Type B pancreatic cell (in vitro differentiated cells): Measurements from ENCODE around the gene SLC25A21. TPM values are rescaled to one million over a fixed set of nuclear protein-coding genes. Genes with fewer than 3 reads are reported as not detected.

Experiments used
- DNase-seq: peaks from one replicate; pipeline ENCODE4 v3.0.0; 2021; ENCODE audit warnings: mixed read lengths; ENCODE audit not compliant: unreplicated experiment; ENCODE audit errors: extremely low spot score
- H3K27ac Mint-ChIP-seq: 2 replicates; pipeline ENCODE4 v1.8.0; 2021; ENCODE audit warnings: mild to moderate bottlenecking, mixed read lengths
- H3K27me3 Mint-ChIP-seq: 2 replicates; pipeline ENCODE4 v1.8.0; 2021; ENCODE audit warnings: mixed read lengths
- H3K36me3 Mint-ChIP-seq: 2 replicates; pipeline ENCODE4 v1.8.0; 2021; ENCODE audit warnings: mixed read lengths
- H3K4me1 Mint-ChIP-seq: one replicate; pipeline ENCODE4 v1.8.0; 2021; ENCODE audit warnings: mixed read lengths; ENCODE audit not compliant: unreplicated experiment
- H3K4me3 Mint-ChIP-seq: 2 replicates; pipeline ENCODE4 v1.8.0; 2021; ENCODE audit warnings: mild to moderate bottlenecking, mixed read lengths
- H3K9me3 Mint-ChIP-seq: 2 replicates; pipeline ENCODE4 v1.8.0; 2021; ENCODE audit warnings: mixed read lengths
- total RNA-seq: library from RNA; stranded (reverse); gene quantifications from 2 replicates; pipeline ENCODE4 v1.2.1, GENCODE V29; 2021; ENCODE audit warnings: low replicate concordance
- TF ChIP-seq, protein P1 (sequence below): fragments of 200-600 bp; sonication (generic); conservative IDR thresholded peaks from 2 replicates; pipeline ENCODE4 v1.5.0; 2021; ENCODE audit warnings: antibody characterized with exemption, mild to moderate bottlenecking

The SLC25A21 gene
- total RNA-seq, 1 donor from 2014 or later: 0.58 TPM

GRCh38 chr14:36952689-36953088 is 219.7 kb downstream of the SLC25A21 start:
- H3K4me3 Mint-ChIP-seq: no peak overlapping the region
- H3K9me3 Mint-ChIP-seq: no peaks in the 10 kb centered on the region
- H3K27me3 Mint-ChIP-seq: peaks cover 16% of the 10 kb centered on the region
- H3K36me3 Mint-ChIP-seq: no peaks in the 10 kb centered on the region
- DNase-seq: no peak
- no peak overlapping the region for H3K27ac Mint-ChIP-seq
- no peaks in the 10 kb centered on the region for H3K4me1 Mint-ChIP-seq
- TF ChIP-seq, protein P1, sequence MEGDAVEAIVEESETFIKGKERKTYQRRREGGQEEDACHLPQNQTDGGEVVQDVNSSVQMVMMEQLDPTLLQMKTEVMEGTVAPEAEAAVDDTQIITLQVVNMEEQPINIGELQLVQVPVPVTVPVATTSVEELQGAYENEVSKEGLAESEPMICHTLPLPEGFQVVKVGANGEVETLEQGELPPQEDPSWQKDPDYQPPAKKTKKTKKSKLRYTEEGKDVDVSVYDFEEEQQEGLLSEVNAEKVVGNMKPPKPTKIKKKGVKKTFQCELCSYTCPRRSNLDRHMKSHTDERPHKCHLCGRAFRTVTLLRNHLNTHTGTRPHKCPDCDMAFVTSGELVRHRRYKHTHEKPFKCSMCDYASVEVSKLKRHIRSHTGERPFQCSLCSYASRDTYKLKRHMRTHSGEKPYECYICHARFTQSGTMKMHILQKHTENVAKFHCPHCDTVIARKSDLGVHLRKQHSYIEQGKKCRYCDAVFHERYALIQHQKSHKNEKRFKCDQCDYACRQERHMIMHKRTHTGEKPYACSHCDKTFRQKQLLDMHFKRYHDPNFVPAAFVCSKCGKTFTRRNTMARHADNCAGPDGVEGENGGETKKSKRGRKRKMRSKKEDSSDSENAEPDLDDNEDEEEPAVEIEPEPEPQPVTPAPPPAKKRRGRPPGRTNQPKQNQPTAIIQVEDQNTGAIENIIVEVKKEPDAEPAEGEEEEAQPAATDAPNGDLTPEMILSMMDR: no peak

- no peak overlapping the region for H3K4me3 Mint-ChIP-seq
- TF ChIP-seq, protein P1: no peak
- peaks cover 23% of the 10 kb centered on the region for H3K27me3 Mint-ChIP-seq
- H3K4me1 Mint-ChIP-seq: no peaks in the 10 kb centered on the region
- no peaks in the 10 kb centered on the region for H3K36me3 Mint-ChIP-seq
- no peak for DNase-seq
- H3K27ac Mint-ChIP-seq: no peak overlapping the region
- no peaks in the 10 kb centered on the region for H3K9me3 Mint-ChIP-seq
Measured at GRCh38 chr14:36951380-36951911, 221.0 kb downstream of the SLC25A21 start.

DNA sequence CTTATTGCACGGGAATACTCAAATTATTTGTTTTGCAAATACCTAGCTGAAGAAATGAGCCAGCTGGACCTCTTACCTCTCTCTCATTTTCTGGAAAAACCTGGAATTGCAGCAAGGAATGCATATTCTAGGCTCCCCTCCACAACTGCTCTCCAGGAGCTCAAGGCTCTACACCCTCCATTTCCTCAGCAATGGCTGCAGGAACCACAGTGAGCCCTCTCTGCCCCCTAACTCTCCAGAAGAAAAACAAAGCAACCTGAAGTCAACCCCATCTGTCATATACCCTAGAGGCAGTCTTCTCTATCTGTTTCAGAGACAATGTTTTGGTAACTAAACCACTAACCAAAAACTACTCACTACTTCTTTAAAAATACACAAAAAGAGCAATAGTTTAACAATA is 221.6 kb downstream of the SLC25A21 start:
- DNase-seq: no peak
- Mint-ChIP-seq H3K4me3 (no peak overlapping the region), H3K4me1 (no peaks in the 10 kb centered on the region), H3K27me3 (peaks cover 23% of the 10 kb centered on the region), H3K36me3 (no peaks in the 10 kb centered on the region), H3K27ac (no peak overlapping the region), H3K9me3 (no peaks in the 10 kb centered on the region)
- TF ChIP-seq, protein P1: no peak

DNA sequence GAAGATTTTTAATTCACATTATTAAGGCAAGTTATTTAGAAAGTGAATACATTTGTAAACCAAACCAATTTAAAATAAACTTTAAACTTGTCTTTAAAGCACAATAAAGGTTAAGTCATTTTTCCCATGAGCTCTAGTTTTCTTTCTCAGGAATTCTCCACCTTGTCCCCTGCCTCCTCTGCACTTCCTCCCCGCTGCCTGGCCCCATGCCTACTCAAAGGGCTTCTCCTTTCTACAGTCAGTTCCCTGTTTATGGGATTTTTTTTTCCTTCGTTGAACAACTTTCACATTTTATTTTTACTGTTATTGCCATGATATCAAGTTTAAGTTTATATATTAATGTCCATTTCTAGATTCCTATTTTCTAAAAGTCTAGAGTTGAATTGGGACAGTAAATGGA is 223.0 kb downstream of the SLC25A21 start:
- H3K27ac Mint-ChIP-seq: no peak overlapping the region
- no peaks in the 10 kb centered on the region for H3K36me3 Mint-ChIP-seq
- no peaks in the 10 kb centered on the region for H3K9me3 Mint-ChIP-seq
- peaks cover 23% of the 10 kb centered on the region for H3K27me3 Mint-ChIP-seq
- DNase-seq: no peak
- no peaks in the 10 kb centered on the region for H3K4me1 Mint-ChIP-seq
- no peak overlapping the region for H3K4me3 Mint-ChIP-seq
- TF ChIP-seq, protein P1: no peak

DNA sequence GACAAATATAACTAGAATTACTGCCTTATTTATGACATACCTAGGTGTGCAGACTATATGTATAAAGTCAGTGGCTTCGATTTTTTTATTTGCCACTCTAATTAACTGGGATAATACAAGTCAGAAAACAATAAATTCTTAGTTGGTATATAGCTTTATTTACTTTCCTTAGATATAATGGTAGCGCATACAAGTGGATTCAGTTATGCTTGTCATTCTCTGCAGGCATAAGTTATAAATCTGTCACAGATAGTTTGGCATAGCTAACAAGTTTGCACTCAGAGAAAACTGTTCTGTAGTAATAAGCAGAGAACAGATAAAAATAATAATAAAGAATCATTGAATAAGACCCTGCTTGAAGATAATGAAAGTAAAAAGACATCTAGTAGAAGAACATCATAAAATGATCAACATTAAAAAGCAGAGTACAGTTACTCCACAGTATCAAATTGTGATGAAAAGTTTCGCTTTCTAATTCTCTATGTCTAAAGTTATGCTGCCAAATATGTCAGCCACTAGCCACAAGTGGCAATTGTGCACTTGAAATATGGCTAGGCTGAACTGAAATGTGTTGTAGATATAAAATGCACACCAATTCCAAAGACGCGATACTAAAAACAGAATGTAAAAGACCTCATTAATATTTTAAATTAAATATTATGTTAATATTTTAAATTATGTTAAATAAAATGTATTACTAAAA is 224.1 kb downstream of the SLC25A21 start:
- peaks cover 28% of the 10 kb centered on the region for H3K27me3 Mint-ChIP-seq
- TF ChIP-seq, protein P1: no peak
- DNase-seq: no peak
- no peaks in the 10 kb centered on the region for H3K4me1 Mint-ChIP-seq
- H3K9me3 Mint-ChIP-seq: no peaks in the 10 kb centered on the region
- H3K27ac Mint-ChIP-seq: no peak overlapping the region
- H3K4me3 Mint-ChIP-seq: no peak overlapping the region
- H3K36me3 Mint-ChIP-seq: no peaks in the 10 kb centered on the region
